ENCODE data around the gene CYTL1.
"Not testable (repeated sequence)": the region's sequence is repeated elsewhere in the genome, so short reads cannot be mapped to it uniquely, and the experiment has no call there.

Gene CYTL1

GRCh38 chr4:5019274-5019673 is at the start of gene CYTL1:
CYTL1 (minus strand) TSS chr4:5019458; CDS start chr4:5019445, 13 bp downstream.
- no peak for DNase-seq (ENCODE audit: low read depth in 1 of 2, low spot score in 1 of 2)

- no peak for DNase-seq (ENCODE audit: low read depth in 1 of 2, low spot score in 1 of 2)
Measured at GRCh38 chr4:5067908-5068307, 48.6 kb upstream of the CYTL1 start.

- not testable (repeated sequence) for DNase-seq (ENCODE audit: low read depth in 1 of 2, low spot score in 1 of 2)
Measured at GRCh38 chr4:5066968-5067367, 47.7 kb upstream of the CYTL1 start.

GRCh38 chr4:5066101-5066500 is 46.8 kb upstream of the CYTL1 start:
- no peak for DNase-seq (ENCODE audit: low read depth in 1 of 2, low spot score in 1 of 2)

GRCh38 chr4:5055411-5055810 is 36.2 kb upstream of the CYTL1 start:
- DNase-seq (ENCODE audit: low read depth in 1 of 2, low spot score in 1 of 2) = no peak

GRCh38 chr4:5054532-5054931 is 35.3 kb upstream of the CYTL1 start:
- DNase-seq (ENCODE audit: low read depth in 1 of 2, low spot score in 1 of 2) = no peak

GRCh38 chr4:5052726-5053425 is 33.6 kb upstream of the CYTL1 start:
- DNase-seq (ENCODE audit: low read depth in 1 of 2, low spot score in 1 of 2) = no peak

- DNase-seq (ENCODE audit: low read depth in 1 of 2, low spot score in 1 of 2) = no peak
Measured at GRCh38 chr4:5052204-5052702, 33.0 kb upstream of the CYTL1 start.

GRCh38 chr4:5051278-5052203 is 32.3 kb upstream of the CYTL1 start, which contains the start of gene STK32B:
STK32B (plus strand) TSS chr4:5051480.
- no peak for DNase-seq (ENCODE audit: low read depth in 1 of 2, low spot score in 1 of 2)

- DNase-seq (ENCODE audit: low read depth in 1 of 2, low spot score in 1 of 2) = no peak
Measured at GRCh38 chr4:5050520-5051277, 31.4 kb upstream of the CYTL1 start.

GRCh38 chr4:5048721-5049120 is 29.5 kb upstream of the CYTL1 start:
- no peak for DNase-seq (ENCODE audit: low read depth in 1 of 2, low spot score in 1 of 2)

GRCh38 chr4:5045097-5045496 is 25.8 kb upstream of the CYTL1 start:
- DNase-seq (ENCODE audit: low read depth in 1 of 2, low spot score in 1 of 2) = no peak

- no peak for DNase-seq (ENCODE audit: low read depth in 1 of 2, low spot score in 1 of 2)
Measured at GRCh38 chr4:5044341-5044740, 25.1 kb upstream of the CYTL1 start.

- no peak for DNase-seq (ENCODE audit: low read depth in 1 of 2, low spot score in 1 of 2)
Measured at GRCh38 chr4:5043579-5043978, 24.3 kb upstream of the CYTL1 start.

- DNase-seq (ENCODE audit: low read depth in 1 of 2, low spot score in 1 of 2) = no peak
Measured at GRCh38 chr4:5041699-5042098, 22.4 kb upstream of the CYTL1 start.

- DNase-seq (ENCODE audit: low read depth in 1 of 2, low spot score in 1 of 2) = no peak
Measured at GRCh38 chr4:5040856-5041620, 21.8 kb upstream of the CYTL1 start.

GRCh38 chr4:5039800-5040199 is 20.5 kb upstream of the CYTL1 start:
- DNase-seq (ENCODE audit: low read depth in 1 of 2, low spot score in 1 of 2) = no peak

- DNase-seq (ENCODE audit: low read depth in 1 of 2, low spot score in 1 of 2) = no peak
Measured at GRCh38 chr4:5037553-5038551, 18.6 kb upstream of the CYTL1 start.

GRCh38 chr4:5036239-5036638 is 17.0 kb upstream of the CYTL1 start:
- DNase-seq (ENCODE audit: low read depth in 1 of 2, low spot score in 1 of 2) = no peak
